NB4 (cell line): ENCODE results near the gene ABCC10.

ENCODE experiments used
- POLR2A ChIP-seq: IDR thresholded peaks from 2 replicates; pipeline ENCODE4 v1.6.1; 2011; ENCODE audit warnings: mild to moderate bottlenecking; ENCODE audit not compliant: insufficient read length; ENCODE audit errors: extremely low read depth
- TF ChIP-seq, protein P1 (sequence below): IDR thresholded peaks from one replicate; pipeline ENCODE4 v1.5.1; 2012; ENCODE audit warnings: low read depth, low read length
- TF ChIP-seq, protein P2 (sequence below): IDR thresholded peaks from 2 replicates; pipeline ENCODE4 v1.6.1; 2011; ENCODE audit warnings: low read depth, low read length

DNA sequence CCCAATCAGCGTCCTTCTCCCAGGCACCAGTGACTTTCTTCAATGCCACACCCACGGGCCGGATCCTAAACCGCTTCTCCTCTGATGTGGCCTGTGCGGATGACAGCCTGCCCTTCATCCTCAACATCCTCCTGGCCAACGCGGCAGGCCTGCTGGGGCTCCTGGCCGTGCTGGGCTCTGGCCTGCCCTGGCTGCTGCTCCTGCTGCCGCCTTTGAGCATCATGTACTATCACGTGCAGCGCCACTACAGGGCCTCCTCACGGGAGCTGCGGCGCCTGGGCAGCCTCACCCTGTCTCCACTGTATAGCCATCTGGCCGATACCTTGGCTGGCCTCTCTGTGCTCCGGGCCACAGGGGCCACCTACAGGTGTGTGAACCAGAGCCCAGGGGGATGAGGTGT, 18.2 kb downstream of the ABCC10 start:
- TF ChIP-seq POLR2A: no peak
- TF ChIP-seq, protein P1, sequence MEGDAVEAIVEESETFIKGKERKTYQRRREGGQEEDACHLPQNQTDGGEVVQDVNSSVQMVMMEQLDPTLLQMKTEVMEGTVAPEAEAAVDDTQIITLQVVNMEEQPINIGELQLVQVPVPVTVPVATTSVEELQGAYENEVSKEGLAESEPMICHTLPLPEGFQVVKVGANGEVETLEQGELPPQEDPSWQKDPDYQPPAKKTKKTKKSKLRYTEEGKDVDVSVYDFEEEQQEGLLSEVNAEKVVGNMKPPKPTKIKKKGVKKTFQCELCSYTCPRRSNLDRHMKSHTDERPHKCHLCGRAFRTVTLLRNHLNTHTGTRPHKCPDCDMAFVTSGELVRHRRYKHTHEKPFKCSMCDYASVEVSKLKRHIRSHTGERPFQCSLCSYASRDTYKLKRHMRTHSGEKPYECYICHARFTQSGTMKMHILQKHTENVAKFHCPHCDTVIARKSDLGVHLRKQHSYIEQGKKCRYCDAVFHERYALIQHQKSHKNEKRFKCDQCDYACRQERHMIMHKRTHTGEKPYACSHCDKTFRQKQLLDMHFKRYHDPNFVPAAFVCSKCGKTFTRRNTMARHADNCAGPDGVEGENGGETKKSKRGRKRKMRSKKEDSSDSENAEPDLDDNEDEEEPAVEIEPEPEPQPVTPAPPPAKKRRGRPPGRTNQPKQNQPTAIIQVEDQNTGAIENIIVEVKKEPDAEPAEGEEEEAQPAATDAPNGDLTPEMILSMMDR: no peak
- TF ChIP-seq, protein P2, sequence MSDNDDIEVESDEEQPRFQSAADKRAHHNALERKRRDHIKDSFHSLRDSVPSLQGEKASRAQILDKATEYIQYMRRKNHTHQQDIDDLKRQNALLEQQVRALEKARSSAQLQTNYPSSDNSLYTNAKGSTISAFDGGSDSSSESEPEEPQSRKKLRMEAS: no peak
